WTC11 (cell line): ENCODE measurements around the gene ZNF710. TPM values are rescaled to one million over a fixed set of nuclear protein-coding genes. Genes with fewer than 3 reads are reported as not detected.

Experiments
- ATAC-seq: fragments of 200-7000 bp; cut with Tn5 transposase; 2 replicates; pipeline ENCODE4 v1.10.0; 2021; ENCODE audit warnings: mild to moderate bottlenecking, moderate library complexity
- CTCF ChIA-PET: fragments of 300-600 bp; sonication (Branson Sonifier 250); formaldehyde crosslinking; loops from one replicate; lab custom pipeline; 2021; ENCODE audit warnings: antibody characterized with exemption; lab: Charles Lee
- POLR2A ChIA-PET: fragments of 350-600 bp; sonication (Branson Sonifier 250); formaldehyde crosslinking; loops from one replicate; lab custom pipeline; 2021; ENCODE audit warnings: antibody characterized with exemption; lab: Charles Lee
- DNase-seq: peaks from one replicate; pipeline ENCODE4 v3.0.0; 2021; ENCODE audit warnings: low spot score
- H3K27ac Mint-ChIP-seq: 2 replicates; pipeline ENCODE4 v1.8.0; 2021; ENCODE audit warnings: mixed read lengths
- H3K27me3 Mint-ChIP-seq: 2 replicates; pipeline ENCODE4 v1.8.0; 2021; ENCODE audit warnings: low read depth, mild to moderate bottlenecking, moderate library complexity, mixed read lengths
- H3K36me3 Mint-ChIP-seq: 2 replicates; pipeline ENCODE4 v1.8.0; 2021; ENCODE audit warnings: mixed read lengths
- H3K4me1 Mint-ChIP-seq: 2 replicates; pipeline ENCODE4 v1.8.0; 2022; ENCODE audit warnings: mixed read lengths
- H3K4me3 Mint-ChIP-seq: 2 replicates; pipeline ENCODE4 v1.8.0; 2021; ENCODE audit warnings: mild to moderate bottlenecking, moderate library complexity, mixed read lengths
- H3K9me3 Mint-ChIP-seq: 2 replicates; pipeline ENCODE4 v1.8.0; 2021; ENCODE audit warnings: mixed read lengths
- CBFB ChIP-seq: sonication (generic); formaldehyde crosslinking; IDR thresholded peaks from 2 replicates; pipeline ENCODE4 v1.8.1; 2022; ENCODE audit warnings: mild to moderate bottlenecking, low read depth, missing genetic modification reagents
- CTCF ChIP-seq: fragments of 200-600 bp; IDR thresholded peaks from 2 replicates; pipeline ENCODE4 v1.8.0; 2022; ENCODE audit warnings: antibody characterized with exemption
- FOXJ3 ChIP-seq: sonication (generic); formaldehyde crosslinking; IDR thresholded peaks from 2 replicates; pipeline ENCODE4 v1.9.0; 2021; ENCODE audit warnings: missing genetic modification reagents, mild to moderate bottlenecking, borderline replicate concordance
- FOXK1 ChIP-seq: sonication (generic); formaldehyde crosslinking; IDR thresholded peaks from 2 replicates; pipeline ENCODE4 v1.8.0; 2022; ENCODE audit warnings: mild to moderate bottlenecking, moderate library complexity, missing genetic modification reagents
- GABPB1 ChIP-seq: sonication (generic); formaldehyde crosslinking; IDR thresholded peaks from 2 replicates; pipeline ENCODE4 v1.8.1; 2023; ENCODE audit warnings: mild to moderate bottlenecking, missing genetic modification reagents
- NFATC4 ChIP-seq: fragments of 250-450 bp; sonication (Bioruptor Pico); IDR thresholded peaks from 2 replicates; pipeline ENCODE4 v1.9.0; 2021; ENCODE audit warnings: mild to moderate bottlenecking
- OVOL2 ChIP-seq: fragments of 250-450 bp; sonication (Bioruptor Pico); IDR thresholded peaks from 2 replicates; pipeline ENCODE4 v1.9.0; 2021; ENCODE audit warnings: mild to moderate bottlenecking, borderline replicate concordance
- SOX15 ChIP-seq: fragments of 250-450 bp; sonication (Bioruptor Pico); IDR thresholded peaks from 2 replicates; pipeline ENCODE4 v1.9.0; 2021; ENCODE audit warnings: mild to moderate bottlenecking
- TP53 ChIP-seq: sonication (generic); formaldehyde crosslinking; IDR thresholded peaks from 2 replicates; pipeline ENCODE4 v1.8.1; 2023; ENCODE audit warnings: mild to moderate bottlenecking, missing genetic modification reagents
- ZNF121 ChIP-seq: sonication (generic); formaldehyde crosslinking; IDR thresholded peaks from 2 replicates; pipeline ENCODE4 v1.8.0; 2023; ENCODE audit warnings: missing genetic modification reagents
- ZNF423 ChIP-seq: fragments of 250-450 bp; sonication (Bioruptor Pico); IDR thresholded peaks from 2 replicates; pipeline ENCODE4 v2.1.2; 2022; ENCODE audit warnings: mild to moderate bottlenecking, moderate library complexity
- ZNF425 ChIP-seq: fragments of 250-450 bp; sonication (Bioruptor Pico); conservative IDR thresholded peaks from 2 replicates; pipeline ENCODE4 v1.9.0; 2021; ENCODE audit warnings: mild to moderate bottlenecking
- total RNA-seq: library from RNA; stranded (reverse); gene quantifications from 3 replicates; pipeline ENCODE4 v1.2.3, GENCODE V29; 2021
- TF ChIP-seq, protein P1 (sequence below): sonication (generic); formaldehyde crosslinking; IDR thresholded peaks from 2 replicates; pipeline ENCODE4 v1.8.0; 2023; ENCODE audit warnings: mild to moderate bottlenecking, missing genetic modification reagents
- TF ChIP-seq, protein P2 (sequence below): sonication (generic); formaldehyde crosslinking; conservative IDR thresholded peaks from 2 replicates; pipeline ENCODE4 v1.8.1; 2023; ENCODE audit warnings: mild to moderate bottlenecking, low read depth, missing genetic modification reagents, moderate library complexity
- TF ChIP-seq, protein P3 (sequence below): fragments of 250-450 bp; sonication (Bioruptor Pico); IDR thresholded peaks from 2 replicates; pipeline ENCODE4 v2.1.2; 2022; ENCODE audit warnings: mild to moderate bottlenecking, moderate library complexity
- TF ChIP-seq, protein P4 (sequence below): sonication (generic); formaldehyde crosslinking; IDR thresholded peaks from 2 replicates; pipeline ENCODE4 v1.8.1; 2022; ENCODE audit warnings: missing genetic modification reagents, borderline replicate concordance
- TF ChIP-seq, protein P5 (sequence below): fragments of 250-450 bp; sonication (Bioruptor Pico); IDR thresholded peaks from 2 replicates; pipeline ENCODE4 v1.9.0; 2021; ENCODE audit warnings: moderate library complexity, mild to moderate bottlenecking, inconsistent platforms, borderline replicate concordance

Gene ZNF710
- total RNA-seq, 1 experiment from 2014 or later: 25.9 TPM

GRCh38 chr15:89958107-89958805, 42.9 kb upstream of the ZNF710 start:
- ATAC-seq: peak; percentile 32; the same call in 1 of the 2 replicates
- H3K27me3 Mint-ChIP-seq: peaks cover 5% of the 10 kb centered on the region; the same call in 1 of the 2 replicates
- H3K36me3 Mint-ChIP-seq: peaks cover 4% of the 10 kb centered on the region
- CTCF ChIA-PET: interaction anchor here (1.0 to 1.5 kb wide), 4 partner anchors 13 to 285 kb away, joined by 3 to 6 read pairs (median 4); no protein-coding TSS in a partner anchor
- H3K27ac Mint-ChIP-seq: peak overlapping the region; percentile 49; the same call in 1 of the 2 replicates
- no peak for DNase-seq
- POLR2A ChIA-PET: interaction anchor here (0.5 to 0.6 kb wide), 3 partner anchors 17 to 1895 kb away, joined by 3 to 4 read pairs (median 3); partner anchors contain the start of gene SLCO3A1
- H3K4me1 Mint-ChIP-seq: peaks cover 4% of the 10 kb centered on the region; the same call in 1 of the 2 replicates
- H3K4me3 Mint-ChIP-seq: no peak overlapping the region
- TF ChIP-seq ZNF121 (CRISPR knock-in tag) (peak; percentile 86; the same call in 1 of the 2 replicates), ZNF423 (no peak), TP53 (CRISPR knock-in tag) (no peak), OVOL2 (CRISPR knock-in tag) (no peak)
- TF ChIP-seq, all 79 proteins: peak for 1
- peaks cover 12% of the 10 kb centered on the region for H3K9me3 Mint-ChIP-seq

GRCh38 chr15:89963301-89964231, 37.6 kb upstream of the ZNF710 start:
- Mint-ChIP-seq H3K9me3 (no peaks in the 10 kb centered on the region), H3K4me3 (no peak overlapping the region), H3K27ac (no peak overlapping the region), H3K27me3 (no peaks in the 10 kb centered on the region), H3K36me3 (no peaks in the 10 kb centered on the region), H3K4me1 (no peaks in the 10 kb centered on the region)
- CTCF ChIA-PET: interaction anchor here (0.9 to 2.0 kb wide), 2 partner anchors 8 to 65 kb away, joined by 7 read pairs; no protein-coding TSS in a partner anchor
- no peak for DNase-seq
- POLR2A ChIA-PET: no interaction called here
- no peak for ATAC-seq
- TF ChIP-seq, protein P1, sequence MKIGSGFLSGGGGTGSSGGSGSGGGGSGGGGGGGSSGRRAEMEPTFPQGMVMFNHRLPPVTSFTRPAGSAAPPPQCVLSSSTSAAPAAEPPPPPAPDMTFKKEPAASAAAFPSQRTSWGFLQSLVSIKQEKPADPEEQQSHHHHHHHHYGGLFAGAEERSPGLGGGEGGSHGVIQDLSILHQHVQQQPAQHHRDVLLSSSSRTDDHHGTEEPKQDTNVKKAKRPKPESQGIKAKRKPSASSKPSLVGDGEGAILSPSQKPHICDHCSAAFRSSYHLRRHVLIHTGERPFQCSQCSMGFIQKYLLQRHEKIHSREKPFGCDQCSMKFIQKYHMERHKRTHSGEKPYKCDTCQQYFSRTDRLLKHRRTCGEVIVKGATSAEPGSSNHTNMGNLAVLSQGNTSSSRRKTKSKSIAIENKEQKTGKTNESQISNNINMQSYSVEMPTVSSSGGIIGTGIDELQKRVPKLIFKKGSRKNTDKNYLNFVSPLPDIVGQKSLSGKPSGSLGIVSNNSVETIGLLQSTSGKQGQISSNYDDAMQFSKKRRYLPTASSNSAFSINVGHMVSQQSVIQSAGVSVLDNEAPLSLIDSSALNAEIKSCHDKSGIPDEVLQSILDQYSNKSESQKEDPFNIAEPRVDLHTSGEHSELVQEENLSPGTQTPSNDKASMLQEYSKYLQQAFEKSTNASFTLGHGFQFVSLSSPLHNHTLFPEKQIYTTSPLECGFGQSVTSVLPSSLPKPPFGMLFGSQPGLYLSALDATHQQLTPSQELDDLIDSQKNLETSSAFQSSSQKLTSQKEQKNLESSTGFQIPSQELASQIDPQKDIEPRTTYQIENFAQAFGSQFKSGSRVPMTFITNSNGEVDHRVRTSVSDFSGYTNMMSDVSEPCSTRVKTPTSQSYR: no peak
- TF ChIP-seq, protein P2, sequence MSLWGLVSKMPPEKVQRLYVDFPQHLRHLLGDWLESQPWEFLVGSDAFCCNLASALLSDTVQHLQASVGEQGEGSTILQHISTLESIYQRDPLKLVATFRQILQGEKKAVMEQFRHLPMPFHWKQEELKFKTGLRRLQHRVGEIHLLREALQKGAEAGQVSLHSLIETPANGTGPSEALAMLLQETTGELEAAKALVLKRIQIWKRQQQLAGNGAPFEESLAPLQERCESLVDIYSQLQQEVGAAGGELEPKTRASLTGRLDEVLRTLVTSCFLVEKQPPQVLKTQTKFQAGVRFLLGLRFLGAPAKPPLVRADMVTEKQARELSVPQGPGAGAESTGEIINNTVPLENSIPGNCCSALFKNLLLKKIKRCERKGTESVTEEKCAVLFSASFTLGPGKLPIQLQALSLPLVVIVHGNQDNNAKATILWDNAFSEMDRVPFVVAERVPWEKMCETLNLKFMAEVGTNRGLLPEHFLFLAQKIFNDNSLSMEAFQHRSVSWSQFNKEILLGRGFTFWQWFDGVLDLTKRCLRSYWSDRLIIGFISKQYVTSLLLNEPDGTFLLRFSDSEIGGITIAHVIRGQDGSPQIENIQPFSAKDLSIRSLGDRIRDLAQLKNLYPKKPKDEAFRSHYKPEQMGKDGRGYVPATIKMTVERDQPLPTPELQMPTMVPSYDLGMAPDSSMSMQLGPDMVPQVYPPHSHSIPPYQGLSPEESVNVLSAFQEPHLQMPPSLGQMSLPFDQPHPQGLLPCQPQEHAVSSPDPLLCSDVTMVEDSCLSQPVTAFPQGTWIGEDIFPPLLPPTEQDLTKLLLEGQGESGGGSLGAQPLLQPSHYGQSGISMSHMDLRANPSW (CRISPR knock-in tag): no peak
- TF ChIP-seq OVOL2 (CRISPR knock-in tag): no peak
- no peak for TF ChIP-seq CTCF
- no peak for TF ChIP-seq NFATC4
- TF ChIP-seq GABPB1: no peak
- no peak for TF ChIP-seq FOXK1 (CRISPR knock-in tag)
- TF ChIP-seq, protein P3, sequence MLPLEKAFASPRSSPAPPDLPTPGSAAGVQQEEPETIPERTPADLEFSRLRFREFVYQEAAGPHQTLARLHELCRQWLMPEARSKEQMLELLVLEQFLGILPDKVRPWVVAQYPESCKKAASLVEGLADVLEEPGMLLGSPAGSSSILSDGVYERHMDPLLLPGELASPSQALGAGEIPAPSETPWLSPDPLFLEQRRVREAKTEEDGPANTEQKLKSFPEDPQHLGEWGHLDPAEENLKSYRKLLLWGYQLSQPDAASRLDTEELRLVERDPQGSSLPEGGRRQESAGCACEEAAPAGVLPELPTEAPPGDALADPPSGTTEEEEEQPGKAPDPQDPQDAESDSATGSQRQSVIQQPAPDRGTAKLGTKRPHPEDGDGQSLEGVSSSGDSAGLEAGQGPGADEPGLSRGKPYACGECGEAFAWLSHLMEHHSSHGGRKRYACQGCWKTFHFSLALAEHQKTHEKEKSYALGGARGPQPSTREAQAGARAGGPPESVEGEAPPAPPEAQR (CRISPR knock-in tag): no peak
- TF ChIP-seq, protein P4, sequence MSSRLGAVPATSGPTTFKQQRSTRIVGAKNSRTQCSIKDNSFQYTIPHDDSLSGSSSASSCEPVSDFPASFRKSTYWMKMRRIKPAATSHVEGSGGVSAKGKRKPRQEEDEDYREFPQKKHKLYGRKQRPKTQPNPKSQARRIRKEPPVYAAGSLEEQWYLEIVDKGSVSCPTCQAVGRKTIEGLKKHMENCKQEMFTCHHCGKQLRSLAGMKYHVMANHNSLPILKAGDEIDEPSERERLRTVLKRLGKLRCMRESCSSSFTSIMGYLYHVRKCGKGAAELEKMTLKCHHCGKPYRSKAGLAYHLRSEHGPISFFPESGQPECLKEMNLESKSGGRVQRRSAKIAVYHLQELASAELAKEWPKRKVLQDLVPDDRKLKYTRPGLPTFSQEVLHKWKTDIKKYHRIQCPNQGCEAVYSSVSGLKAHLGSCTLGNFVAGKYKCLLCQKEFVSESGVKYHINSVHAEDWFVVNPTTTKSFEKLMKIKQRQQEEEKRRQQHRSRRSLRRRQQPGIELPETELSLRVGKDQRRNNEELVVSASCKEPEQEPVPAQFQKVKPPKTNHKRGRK (CRISPR knock-in tag): no peak
- TF ChIP-seq ZNF121 (CRISPR knock-in tag): no peak
- no peak for TF ChIP-seq SOX15 (CRISPR knock-in tag)
- TF ChIP-seq ZNF425 (CRISPR knock-in tag): no peak
- TF ChIP-seq, protein P5, sequence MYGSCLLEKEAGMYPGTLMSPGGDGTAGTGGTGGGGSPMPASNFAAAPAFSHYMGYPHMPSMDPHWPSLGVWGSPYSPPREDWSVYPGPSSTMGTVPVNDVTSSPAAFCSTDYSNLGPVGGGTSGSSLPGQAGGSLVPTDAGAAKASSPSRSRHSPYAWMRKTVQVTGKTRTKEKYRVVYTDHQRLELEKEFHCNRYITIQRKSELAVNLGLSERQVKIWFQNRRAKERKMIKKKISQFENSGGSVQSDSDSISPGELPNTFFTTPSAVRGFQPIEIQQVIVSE (CRISPR knock-in tag): no peak
- no peak for TF ChIP-seq CBFB (CRISPR knock-in tag)
- TF ChIP-seq FOXJ3 (CRISPR knock-in tag): no peak
